ENCODE results near the gene EXD2.

Gene EXD2

GRCh38 chr14:69263364-69263763 is 72.1 kb downstream of the EXD2 start:
- H3K27ac ChIP-seq: no peak overlapping the region
- TF ChIP-seq, protein P1, sequence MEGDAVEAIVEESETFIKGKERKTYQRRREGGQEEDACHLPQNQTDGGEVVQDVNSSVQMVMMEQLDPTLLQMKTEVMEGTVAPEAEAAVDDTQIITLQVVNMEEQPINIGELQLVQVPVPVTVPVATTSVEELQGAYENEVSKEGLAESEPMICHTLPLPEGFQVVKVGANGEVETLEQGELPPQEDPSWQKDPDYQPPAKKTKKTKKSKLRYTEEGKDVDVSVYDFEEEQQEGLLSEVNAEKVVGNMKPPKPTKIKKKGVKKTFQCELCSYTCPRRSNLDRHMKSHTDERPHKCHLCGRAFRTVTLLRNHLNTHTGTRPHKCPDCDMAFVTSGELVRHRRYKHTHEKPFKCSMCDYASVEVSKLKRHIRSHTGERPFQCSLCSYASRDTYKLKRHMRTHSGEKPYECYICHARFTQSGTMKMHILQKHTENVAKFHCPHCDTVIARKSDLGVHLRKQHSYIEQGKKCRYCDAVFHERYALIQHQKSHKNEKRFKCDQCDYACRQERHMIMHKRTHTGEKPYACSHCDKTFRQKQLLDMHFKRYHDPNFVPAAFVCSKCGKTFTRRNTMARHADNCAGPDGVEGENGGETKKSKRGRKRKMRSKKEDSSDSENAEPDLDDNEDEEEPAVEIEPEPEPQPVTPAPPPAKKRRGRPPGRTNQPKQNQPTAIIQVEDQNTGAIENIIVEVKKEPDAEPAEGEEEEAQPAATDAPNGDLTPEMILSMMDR (conservative IDR thresholded peaks at IDR 0.05): no peak

DNA sequence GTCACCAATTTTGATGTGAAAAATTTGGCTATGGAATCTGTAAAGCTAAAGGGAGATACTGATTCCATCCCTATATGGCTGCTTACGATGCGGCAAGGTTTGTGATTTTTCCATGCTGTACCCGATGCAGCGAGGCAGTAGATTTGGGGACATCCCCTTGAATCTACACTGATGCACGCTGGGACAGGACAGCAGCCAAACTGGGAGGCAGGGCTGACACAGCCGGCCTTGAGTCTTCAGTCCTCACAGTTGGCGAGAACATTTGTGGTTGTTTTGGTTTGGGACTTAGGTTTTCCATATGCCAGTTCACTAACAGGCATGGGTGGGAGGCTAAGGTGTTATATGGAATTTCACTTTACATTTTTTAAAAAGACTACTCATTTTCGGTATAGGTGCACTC is 72.5 kb downstream of the EXD2 start:
- no peak overlapping the region for H3K27ac ChIP-seq
- TF ChIP-seq, protein P1 (conservative IDR thresholded peaks at IDR 0.05): no peak

GRCh38 chr14:69266572-69267345 is 75.5 kb downstream of the EXD2 start:
- TF ChIP-seq, protein P1 (conservative IDR thresholded peaks at IDR 0.05): no peak
- no peak overlapping the region for H3K27ac ChIP-seq

DNA sequence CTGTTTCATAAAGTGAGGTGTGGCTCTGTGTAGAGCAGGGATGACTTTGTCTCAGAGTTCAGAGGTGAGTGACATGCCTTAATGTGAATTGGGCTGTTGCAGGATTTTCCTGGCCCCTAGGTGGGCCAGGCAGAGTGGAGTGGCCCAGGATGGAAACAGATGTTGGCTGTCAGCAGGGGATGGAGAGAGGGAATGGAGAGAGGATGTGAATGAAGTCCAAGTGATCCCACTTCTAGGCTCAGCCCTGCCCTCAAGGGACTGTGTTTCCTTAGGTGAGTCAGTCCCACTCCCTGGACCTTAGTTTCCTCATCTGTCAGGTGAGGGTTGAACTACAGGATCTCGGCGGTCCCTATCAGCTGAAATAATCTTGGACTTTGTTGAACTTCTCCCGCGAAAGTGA is 76.2 kb downstream of the EXD2 start:
- no peak overlapping the region for H3K27ac ChIP-seq
- TF ChIP-seq, protein P1 (conservative IDR thresholded peaks at IDR 0.05): no peak

GRCh38 chr14:69268223-69268622 is 76.9 kb downstream of the EXD2 start:
- H3K27ac ChIP-seq: peak overlapping the region; percentile 34; the same call in 1 of the 2 replicates
- TF ChIP-seq, protein P1 (conservative IDR thresholded peaks at IDR 0.05): no peak

DNA sequence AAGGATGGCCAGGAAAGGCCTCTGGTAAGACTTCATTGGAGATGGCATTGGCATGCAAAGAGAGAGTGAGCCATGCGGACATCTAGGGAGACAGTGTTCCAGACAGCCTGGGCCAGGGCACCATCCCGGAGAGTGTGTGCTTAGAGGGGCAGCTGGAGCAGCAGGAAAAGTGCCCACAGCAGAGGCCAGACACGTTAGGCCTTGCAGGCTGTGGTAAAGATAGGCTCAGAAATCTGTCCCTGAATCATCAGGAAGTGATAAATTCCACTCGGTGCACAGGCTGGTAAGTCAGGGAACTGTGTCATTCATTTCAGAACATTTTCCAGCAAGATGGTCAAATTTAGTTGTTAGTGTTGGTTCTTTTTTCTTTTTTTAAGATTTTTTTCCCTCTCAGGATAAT is 77.5 kb downstream of the EXD2 start:
- TF ChIP-seq, protein P1 (conservative IDR thresholded peaks at IDR 0.05): no peak
- peak overlapping the region; percentile 34; the same call in 1 of the 2 replicates for H3K27ac ChIP-seq

DNA sequence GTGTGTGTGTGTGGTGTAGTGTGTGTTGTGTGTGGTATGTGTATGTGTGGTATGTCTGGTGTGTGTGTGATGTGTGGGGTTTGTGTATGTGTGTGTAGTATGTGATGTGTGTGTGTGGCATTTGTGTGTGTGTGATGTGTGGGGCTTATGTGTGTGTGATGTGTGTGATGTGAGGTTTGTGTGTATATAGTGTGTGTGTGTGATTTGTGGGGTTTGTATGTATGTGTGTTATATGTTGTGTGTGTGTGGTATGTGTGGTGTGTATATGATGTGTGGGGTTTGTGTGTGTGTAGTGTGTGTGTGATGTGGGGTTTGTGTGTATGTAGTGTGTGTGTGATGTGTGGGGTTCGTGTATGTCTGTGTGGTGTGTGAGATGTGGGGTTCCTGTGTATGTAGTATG is 78.1 kb downstream of the EXD2 start:
- H3K27ac ChIP-seq: peak overlapping the region; percentile 34; the same call in 1 of the 2 replicates
- TF ChIP-seq, protein P1 (conservative IDR thresholded peaks at IDR 0.05): no peak

All from VCaP (cell line).